Smooth muscle cell (in vitro differentiated cells): ENCODE measurements around the gene ZNF662. TPM values are rescaled to one million over a fixed set of nuclear protein-coding genes. Genes with fewer than 3 reads are reported as not detected.

Experiments
- DNase-seq: peaks from one replicate; lab custom pipeline; 2025; ENCODE audit not compliant: unreplicated experiment; lab: John Stamatoyannopoulos, UW
- H2AFZ ChIP-seq: fragments of 200-600 bp; sonication (generic); 2 replicates; pipeline ENCODE4 v1.6.0; 2016; ENCODE audit warnings: antibody characterized with exemption, low read depth, mild to moderate bottlenecking
- H3F3A ChIP-seq: fragments of 200-600 bp; sonication (generic); 2 replicates; pipeline ENCODE4 v1.6.0; 2017; ENCODE audit warnings: antibody characterized with exemption, low read depth
- H3K27ac ChIP-seq: fragments of 200-600 bp; sonication (generic); 2 replicates; pipeline ENCODE4 v1.5.1; 2016; ENCODE audit warnings: low read depth, mild to moderate bottlenecking
- H3K27me3 ChIP-seq: fragments of 200-600 bp; sonication (generic); 2 replicates; pipeline ENCODE4 v1.6.1; 2016; ENCODE audit warnings: low read depth, mild to moderate bottlenecking
- H3K36me3 ChIP-seq: fragments of 200-600 bp; sonication (generic); 2 replicates; pipeline ENCODE4 v1.5.1; 2016; ENCODE audit warnings: low read depth
- H3K4me1 ChIP-seq: fragments of 200-600 bp; sonication (generic); 2 replicates; pipeline ENCODE4 v1.5.1; 2016; ENCODE audit warnings: low read depth
- H3K4me2 ChIP-seq: fragments of 200-600 bp; sonication (generic); 2 replicates; pipeline ENCODE4 v1.6.0; 2016; ENCODE audit warnings: mild to moderate bottlenecking
- H3K4me3 ChIP-seq: fragments of 200-600 bp; sonication (generic); 2 replicates; pipeline ENCODE4 v1.5.1; 2016; ENCODE audit warnings: mild to moderate bottlenecking
- H3K79me2 ChIP-seq: fragments of 200-600 bp; sonication (generic); 2 replicates; pipeline ENCODE4 v1.6.0; 2016; ENCODE audit warnings: low read depth, mild to moderate bottlenecking
- H3K9ac ChIP-seq: fragments of 200-600 bp; sonication (generic); 2 replicates; pipeline ENCODE4 v1.6.0; 2016; ENCODE audit warnings: low read depth
- H3K9me3 ChIP-seq: fragments of 200-600 bp; sonication (generic); replicated peaks from 2 replicates; pipeline ENCODE4 v1.5.1; 2016; ENCODE audit warnings: low read depth
- H4K20me1 ChIP-seq: fragments of 200-600 bp; sonication (generic); 2 replicates; pipeline ENCODE4 v1.6.0; 2016; ENCODE audit warnings: low read depth
- WGBS: methylation state at CpG from one replicate; pipeline ENCODE4 v1.1.7; 2016; ENCODE audit warnings: low lambda C conversion rate; 5-methylcytosine and 5-hydroxymethylcytosine counted together
- polyA plus RNA-seq: library from polyadenylated mRNA; unstranded; fragments of >200 nt; fragmentation: Nextera tagmentation; extraction: Ambion mirVana; gene quantifications from 2 replicates; pipeline ENCODE4 v1.2.1, GENCODE V29; 2016
- total RNA-seq: library from RNA; depleted of rRNA; stranded (reverse); fragments of >200 nt; gene quantifications from 2 replicates; pipeline ENCODE4 v1.2.3, GENCODE V29; 2014
- TF ChIP-seq, protein P1 (sequence below): fragments of 200-600 bp; sonication (generic); IDR thresholded peaks from 2 replicates; pipeline ENCODE4 v1.5.1; 2017; ENCODE audit warnings: borderline replicate concordance, mild to moderate bottlenecking, antibody characterized with exemption; ENCODE audit not compliant: insufficient read depth, poor library complexity, severe bottlenecking

The ZNF662 gene
- total and polyA plus RNA-seq, 2 experiments from 2014 or later = 1.6 TPM; not detected in 1

DNA sequence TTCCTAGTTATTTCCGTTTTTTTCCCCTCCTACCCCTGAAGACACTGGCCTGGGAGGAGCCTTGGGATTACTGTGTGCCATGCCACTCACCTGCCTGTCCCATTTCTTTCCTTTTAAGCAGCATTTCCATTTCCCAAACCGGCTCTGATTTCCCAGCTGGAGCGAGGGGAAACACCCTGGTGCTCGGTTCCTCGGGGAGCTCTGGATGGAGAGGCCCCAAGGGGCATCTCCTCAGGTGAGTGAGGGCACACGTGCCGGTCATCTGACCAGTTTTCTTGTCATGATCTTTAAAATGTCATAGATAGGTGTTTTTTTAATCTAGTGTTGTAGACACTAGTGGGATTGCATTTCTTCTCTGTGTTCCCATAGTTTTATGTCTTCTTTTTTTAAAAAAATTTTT lies 2.7 kb downstream of the ZNF662 start:
- H3K4me3 ChIP-seq = no peak overlapping the region
- no peaks in the 10 kb centered on the region for H3K79me2 ChIP-seq
- H3K36me3 ChIP-seq = no peaks in the 10 kb centered on the region
- H3F3A ChIP-seq = no peaks in the 10 kb centered on the region
- H2AFZ ChIP-seq = no peak overlapping the region
- no peaks in the 10 kb centered on the region for H3K9me3 ChIP-seq
- WGBS = 88% methylated on average over 7 of the region's 7 CpGs
- TF ChIP-seq, protein P1, sequence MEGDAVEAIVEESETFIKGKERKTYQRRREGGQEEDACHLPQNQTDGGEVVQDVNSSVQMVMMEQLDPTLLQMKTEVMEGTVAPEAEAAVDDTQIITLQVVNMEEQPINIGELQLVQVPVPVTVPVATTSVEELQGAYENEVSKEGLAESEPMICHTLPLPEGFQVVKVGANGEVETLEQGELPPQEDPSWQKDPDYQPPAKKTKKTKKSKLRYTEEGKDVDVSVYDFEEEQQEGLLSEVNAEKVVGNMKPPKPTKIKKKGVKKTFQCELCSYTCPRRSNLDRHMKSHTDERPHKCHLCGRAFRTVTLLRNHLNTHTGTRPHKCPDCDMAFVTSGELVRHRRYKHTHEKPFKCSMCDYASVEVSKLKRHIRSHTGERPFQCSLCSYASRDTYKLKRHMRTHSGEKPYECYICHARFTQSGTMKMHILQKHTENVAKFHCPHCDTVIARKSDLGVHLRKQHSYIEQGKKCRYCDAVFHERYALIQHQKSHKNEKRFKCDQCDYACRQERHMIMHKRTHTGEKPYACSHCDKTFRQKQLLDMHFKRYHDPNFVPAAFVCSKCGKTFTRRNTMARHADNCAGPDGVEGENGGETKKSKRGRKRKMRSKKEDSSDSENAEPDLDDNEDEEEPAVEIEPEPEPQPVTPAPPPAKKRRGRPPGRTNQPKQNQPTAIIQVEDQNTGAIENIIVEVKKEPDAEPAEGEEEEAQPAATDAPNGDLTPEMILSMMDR = no peak
- no peak for DNase-seq
- H3K27me3 ChIP-seq = no peaks in the 10 kb centered on the region
- H4K20me1 ChIP-seq = no peaks in the 10 kb centered on the region
- no peak overlapping the region for H3K9ac ChIP-seq
- no peak overlapping the region for H3K27ac ChIP-seq
- no peak overlapping the region for H3K4me2 ChIP-seq
- no peaks in the 10 kb centered on the region for H3K4me1 ChIP-seq

DNA sequence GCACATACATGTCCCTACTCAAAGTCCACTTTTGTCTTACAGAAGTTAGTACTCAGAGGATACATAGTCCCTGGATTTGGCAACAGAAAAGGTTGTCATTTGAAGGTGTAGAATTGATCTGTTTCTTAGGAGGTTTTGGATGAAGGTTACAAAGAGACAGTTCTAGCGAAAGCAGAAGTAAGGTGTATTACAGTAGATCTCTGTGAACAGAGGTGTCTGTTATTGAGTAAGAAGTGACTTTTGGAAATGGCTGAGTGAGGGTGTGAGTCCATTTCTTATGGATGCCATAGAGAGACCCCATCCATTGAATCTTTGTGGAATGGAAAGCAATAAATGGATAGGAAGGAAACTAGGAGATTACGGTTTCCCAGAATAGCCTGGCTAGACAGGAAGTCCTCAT lies 5.6 kb downstream of the ZNF662 start:
- H3K4me2 ChIP-seq = no peak overlapping the region
- WGBS = 95% methylated on average over 2 of the region's 2 CpGs
- no peak overlapping the region for H3K4me3 ChIP-seq
- TF ChIP-seq, protein P1 = no peak
- H3K9ac ChIP-seq = no peak overlapping the region
- DNase-seq = no peak
- H3K79me2 ChIP-seq = no peaks in the 10 kb centered on the region
- H2AFZ ChIP-seq = no peak overlapping the region
- H3F3A ChIP-seq = no peaks in the 10 kb centered on the region
- H3K4me1 ChIP-seq = no peaks in the 10 kb centered on the region
- H3K36me3 ChIP-seq = no peaks in the 10 kb centered on the region
- H4K20me1 ChIP-seq = no peaks in the 10 kb centered on the region
- H3K27me3 ChIP-seq = no peaks in the 10 kb centered on the region
- no peak overlapping the region for H3K27ac ChIP-seq
- no peaks in the 10 kb centered on the region for H3K9me3 ChIP-seq

DNA sequence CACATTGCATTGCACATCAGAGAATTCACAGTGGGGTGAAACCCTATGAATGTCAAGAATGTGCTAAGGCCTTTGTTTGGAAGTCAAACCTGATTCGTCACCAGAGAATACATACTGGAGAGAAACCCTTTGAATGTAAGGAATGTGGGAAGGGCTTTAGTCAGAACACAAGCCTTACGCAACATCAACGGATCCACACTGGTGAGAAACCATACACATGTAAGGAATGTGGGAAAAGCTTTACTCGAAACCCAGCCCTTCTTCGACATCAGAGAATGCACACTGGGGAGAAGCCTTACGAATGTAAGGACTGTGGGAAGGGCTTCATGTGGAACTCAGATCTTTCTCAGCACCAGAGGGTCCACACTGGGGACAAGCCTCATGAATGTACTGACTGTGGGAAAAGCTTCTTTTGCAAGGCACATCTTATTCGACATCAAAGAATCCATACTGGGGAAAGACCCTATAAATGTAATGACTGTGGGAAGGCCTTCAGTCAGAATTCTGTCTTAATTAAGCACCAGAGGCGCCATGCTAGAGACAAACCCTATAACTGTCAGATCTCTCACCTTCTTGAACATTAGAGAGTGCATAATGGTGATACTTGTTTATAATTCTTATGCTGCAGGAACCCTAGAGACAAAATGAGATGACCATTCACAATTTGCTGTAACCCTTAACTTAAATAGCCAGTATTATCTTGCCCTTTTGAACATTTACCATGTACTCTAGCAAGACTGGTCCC lies 9.0 kb downstream of the ZNF662 start:
- no peak overlapping the region for H3K9ac ChIP-seq
- H3K36me3 ChIP-seq = no peaks in the 10 kb centered on the region
- H2AFZ ChIP-seq = no peak overlapping the region
- no peaks in the 10 kb centered on the region for H4K20me1 ChIP-seq
- WGBS = 86% methylated on average over 8 of the region's 8 CpGs
- H3K9me3 ChIP-seq = no peaks in the 10 kb centered on the region
- no peaks in the 10 kb centered on the region for H3K4me1 ChIP-seq
- H3K27ac ChIP-seq = no peak overlapping the region
- H3K4me2 ChIP-seq = no peak overlapping the region
- no peak for DNase-seq
- H3K79me2 ChIP-seq = no peaks in the 10 kb centered on the region
- no peaks in the 10 kb centered on the region for H3K27me3 ChIP-seq
- H3K4me3 ChIP-seq = no peak overlapping the region
- TF ChIP-seq, protein P1 = no peak
- no peaks in the 10 kb centered on the region for H3F3A ChIP-seq

DNA sequence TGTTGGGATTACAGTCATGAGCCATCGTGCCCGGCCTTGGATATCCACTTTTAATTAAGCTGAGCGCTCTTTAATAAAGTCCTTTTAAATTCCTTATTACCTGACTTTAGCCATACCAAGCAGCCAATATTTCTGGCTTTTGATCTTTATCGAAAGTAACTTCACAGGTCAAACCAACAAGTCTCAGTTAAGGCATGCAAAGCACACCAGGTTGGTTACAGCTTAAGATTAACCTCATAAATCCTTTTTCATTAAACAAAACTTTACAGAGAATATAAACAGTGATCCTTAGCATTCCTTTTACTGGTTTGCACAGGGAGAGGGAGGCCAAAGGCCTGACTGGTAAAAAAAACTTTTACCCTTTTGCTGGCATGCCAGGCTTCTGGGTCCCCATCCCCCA lies 17.7 kb downstream of the ZNF662 start:
- Histone ChIP-seq H3K36me3 (no peaks in the 10 kb centered on the region), H3K9me3 (no peaks in the 10 kb centered on the region), H3K4me2 (no peak overlapping the region), H3K27ac (no peak overlapping the region), H3K27me3 (no peaks in the 10 kb centered on the region), H3K4me3 (no peak overlapping the region), H2AFZ (no peak overlapping the region), H3K4me1 (no peaks in the 10 kb centered on the region), H3F3A (no peaks in the 10 kb centered on the region), H3K9ac (no peak overlapping the region), H3K79me2 (no peaks in the 10 kb centered on the region), H4K20me1 (no peaks in the 10 kb centered on the region)
- no peak for DNase-seq
- TF ChIP-seq, protein P1 = no peak
- 96% methylated on average over 4 of the region's 4 CpGs for WGBS
